ENCODE results near the gene OARD1.

OARD1 gene

GRCh38 chr6:41088451-41088850, 16.3 kb upstream of the OARD1 start (continued):
- TF ChIP-seq TSHZ1 (tag by site-specific recombination; IDR thresholded peaks at IDR 0.05; ENCODE audit: borderline replicate concordance) (no peak), ZBTB20 (tag by site-specific recombination; IDR thresholded peaks at IDR 0.05) (no peak), ZNF24 (tag by site-specific recombination; IDR thresholded peaks at IDR 0.05) (no peak), ZNF558 (tag by site-specific recombination; IDR thresholded peaks at IDR 0.05) (no peak)

- Histone ChIP-seq H3K4me3 (ENCODE audit: low read depth, low read length) (no peak overlapping the region), H3K9me3 (ENCODE audit: control insufficient read depth, insufficient read depth, low read depth, low read length) (no peaks in the 10 kb centered on the region), H3K27ac (ENCODE audit: extremely low read depth, low read depth, low read length) (no peak overlapping the region), H3K4me1 (ENCODE audit: control insufficient read depth, insufficient read depth, low read length) (no peaks in the 10 kb centered on the region), H3K36me3 (ENCODE audit: control insufficient read depth in 2 of 2, insufficient read depth in 1 of 2, low read length in 2 of 2) (peaks cover 55 to 73% of the 10 kb centered on the region in 2 experiments)
- POLR2A ChIA-PET = no interaction called here
- TF ChIP-seq ZNF510 (tag by site-specific recombination; IDR thresholded peaks at IDR 0.05; ENCODE audit: insufficient replicate concordance) (no peak), ZNF266 (tag by site-specific recombination; IDR thresholded peaks at IDR 0.05; ENCODE audit: low read depth) (no peak), ZNF843 (tag by site-specific recombination; IDR thresholded peaks at IDR 0.05) (no peak), KLF7 (tag by site-specific recombination; IDR thresholded peaks at IDR 0.05; ENCODE audit: borderline replicate concordance) (no peak), ZFP69B (tag by site-specific recombination; IDR thresholded peaks at IDR 0.05) (no peak), HOXD13 (CRISPR knock-in tag; IDR thresholded peaks at IDR 0.05; ENCODE audit: borderline replicate concordance) (no peak), ZSCAN23 (tag by site-specific recombination; IDR thresholded peaks at IDR 0.05) (no peak), ZNF473 (tag by site-specific recombination; IDR thresholded peaks at IDR 0.05) (no peak), ZNF701 (tag by site-specific recombination; IDR thresholded peaks at IDR 0.05) (no peak), ZNF433 (tag by site-specific recombination; IDR thresholded peaks at IDR 0.05; ENCODE audit: low read depth) (no peak), SCRT2 (tag by site-specific recombination; IDR thresholded peaks at IDR 0.05) (no peak), ZBTB8A (tag by site-specific recombination; IDR thresholded peaks at IDR 0.05) (no peak), INSM2 (tag by site-specific recombination; IDR thresholded peaks at IDR 0.05) (no peak), ZNF223 (tag by site-specific recombination; IDR thresholded peaks at IDR 0.05) (no peak)
- CTCF ChIA-PET = interaction anchor here (0.7 kb wide), 1 partner anchor 94 kb away, joined by 5 read pairs; no protein-coding TSS in a partner anchor
These were observed 13.0 kb upstream of the OARD1 start for GRCh38 chr6:41085182-41085581.

- TF ChIP-seq REST (tag by site-specific recombination; IDR thresholded peaks at IDR 0.05) = no peak
- no peak for TF ChIP-seq ZNF366 (tag by site-specific recombination; conservative IDR thresholded peaks at IDR 0.05)
- no peak for TF ChIP-seq ZNF610 (tag by site-specific recombination; IDR thresholded peaks at IDR 0.05; ENCODE audit: borderline replicate concordance)
- TF ChIP-seq, protein P1, sequence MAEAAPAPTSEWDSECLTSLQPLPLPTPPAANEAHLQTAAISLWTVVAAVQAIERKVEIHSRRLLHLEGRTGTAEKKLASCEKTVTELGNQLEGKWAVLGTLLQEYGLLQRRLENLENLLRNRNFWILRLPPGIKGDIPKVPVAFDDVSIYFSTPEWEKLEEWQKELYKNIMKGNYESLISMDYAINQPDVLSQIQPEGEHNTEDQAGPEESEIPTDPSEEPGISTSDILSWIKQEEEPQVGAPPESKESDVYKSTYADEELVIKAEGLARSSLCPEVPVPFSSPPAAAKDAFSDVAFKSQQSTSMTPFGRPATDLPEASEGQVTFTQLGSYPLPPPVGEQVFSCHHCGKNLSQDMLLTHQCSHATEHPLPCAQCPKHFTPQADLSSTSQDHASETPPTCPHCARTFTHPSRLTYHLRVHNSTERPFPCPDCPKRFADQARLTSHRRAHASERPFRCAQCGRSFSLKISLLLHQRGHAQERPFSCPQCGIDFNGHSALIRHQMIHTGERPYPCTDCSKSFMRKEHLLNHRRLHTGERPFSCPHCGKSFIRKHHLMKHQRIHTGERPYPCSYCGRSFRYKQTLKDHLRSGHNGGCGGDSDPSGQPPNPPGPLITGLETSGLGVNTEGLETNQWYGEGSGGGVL (tag by site-specific recombination; IDR thresholded peaks at IDR 0.05) = no peak
- no peak for TF ChIP-seq ZNF140 (tag by site-specific recombination; IDR thresholded peaks at IDR 0.05)
- ChIA-PET POLR2A (interaction anchor here (2.3 kb wide), 1 partner anchor 10 kb away, joined by 7 read pairs; the partner anchor contains the start of genes NFYA and OARD1), CTCF (interaction anchor here (0.6 to 1.5 kb wide), 4 partner anchors 8 to 189 kb away, joined by 3 to 8 read pairs (median 3); no protein-coding TSS in a partner anchor)
- H3K4me3 ChIP-seq (ENCODE audit: low read depth, low read length) = no peak overlapping the region
- H3K36me3 ChIP-seq (ENCODE audit: control insufficient read depth in 2 of 2, insufficient read depth in 1 of 2, low read length in 2 of 2) = peaks cover 48 to 74% of the 10 kb centered on the region in 2 experiments
- no peaks in the 10 kb centered on the region for H3K9me3 ChIP-seq (ENCODE audit: control insufficient read depth, insufficient read depth, low read depth, low read length)
- no peak overlapping the region for H3K27ac ChIP-seq (ENCODE audit: extremely low read depth, low read depth, low read length)
- no peaks in the 10 kb centered on the region for H3K4me1 ChIP-seq (ENCODE audit: control insufficient read depth, insufficient read depth, low read length)
These were observed 10.9 kb upstream of the OARD1 start for GRCh38 chr6:41083072-41083471.

All from HEK293 (cell line).